C4-2B (cell line): ENCODE measurements around the gene TMEM266.

ENCODE experiments used
- CTCF ChIP-seq: fragments of 450-650 bp; conservative IDR thresholded peaks from 2 replicates; pipeline ENCODE4 v1.5.1; 2017; ENCODE audit warnings: mild to moderate bottlenecking
- ZFX ChIP-seq: fragments of 450-650 bp; IDR thresholded peaks from 2 replicates; pipeline ENCODE4 v1.6.1; 2017

- TF ChIP-seq CTCF (no peak), ZFX (no peak)
Measured at GRCh38 chr15:76189106-76189505, 129.3 kb downstream of the TMEM266 start.
